HepG2 (cell line): ENCODE measurements around the gene FAM217B. TPM values are rescaled to one million over a fixed set of nuclear protein-coding genes. Genes with fewer than 3 reads are reported as not detected.

ENCODE experiments used
- ATAC-seq: fragments of 200-7000 bp; cut with Tn5 transposase; 3 replicates; pipeline ENCODE4 v1.9.1; 2020; ENCODE audit warnings: mild to moderate bottlenecking, moderate library complexity
- BruUV-seq: library from RNA; stranded (reverse); fragments of 400-500 nt; replicated peaks from 2 replicates; lab custom pipeline; 2021; lab: Mats Ljungman, UMichigan
- CTCF ChIA-PET: fragments of 300-600 bp; formaldehyde crosslinking; extraction: SDS; loops from one replicate; lab custom pipeline; 2021; ENCODE audit warnings: low total read pairs, inconsistent platforms, low intra/inter-chr PET ratio; lab: Yijun Ruan, JAX
- POLR2A ChIA-PET: fragments of 350-600 bp; sonication (Branson Sonifier 250); formaldehyde crosslinking; loops from one replicate; lab custom pipeline; 2020; ENCODE audit warnings: antibody characterized with exemption, inconsistent platforms; lab: Yijun Ruan, JAX
- DNase-seq: peaks from one replicate; pipeline ENCODE4 v3.0.0-alpha.2; 2015; ENCODE audit warnings: low spot score
- FAIRE-seq: peaks from 3 replicates; lab custom pipeline; 2011; peaks lifted over from hg19 to GRCh38; lab: Jason Lieb, UNC
- H2AFZ ChIP-seq: one replicate; pipeline ENCODE4 v1.6.1; 2011; ENCODE audit warnings: low read length, inconsistent platforms
- H3K27ac ChIP-seq: fragments of 300-600 bp; 3 replicates; pipeline ENCODE4 v1.8.0; 2011; ENCODE audit warnings: mixed run types, mild to moderate bottlenecking, mixed read lengths, low read length, inconsistent platforms; ENCODE audit not compliant: insufficient read depth; ENCODE audit errors: extremely low read length
- H3K27me3 ChIP-seq, 2 experiments: fragments of 200-600 bp in 1 of 2; 2 replicates in 1 of 2; 3 replicates in 1 of 2; pipeline versions ENCODE4 v1.6.0 to v1.8.0; 2011; ENCODE audit warnings: low read length in 2 of 2, mild to moderate bottlenecking in 2 of 2, moderate library complexity in 2 of 2, inconsistent platforms in 1 of 2; ENCODE audit not compliant: insufficient read depth in 2 of 2, control insufficient read depth in 1 of 2
- H3K36me3 ChIP-seq, 2 experiments: fragments of 200-600 bp in 1 of 2; replicated peaks in 1 of 2; 2 replicates in 1 of 2; 3 replicates in 1 of 2; pipeline versions ENCODE4 v1.5.1 to v1.8.0; 2011; ENCODE audit warnings: low read length in 2 of 2, inconsistent platforms in 1 of 2; ENCODE audit not compliant: insufficient read depth in 2 of 2, control insufficient read depth in 1 of 2
- H3K4me1 ChIP-seq: 2 replicates; pipeline ENCODE4 v1.5.1; 2012; ENCODE audit warnings: low read length, inconsistent platforms; ENCODE audit not compliant: insufficient read depth
- H3K4me2 ChIP-seq: 2 replicates; pipeline ENCODE4 v1.6.0; 2011; ENCODE audit warnings: low read depth, low read length, inconsistent platforms
- H3K4me3 ChIP-seq, 3 experiments: fragments of 200-600 bp in 1 of 3; sonication (generic), shearing (Covaris generic) in 1 of 3; replicated peaks in 1 of 3; 2 replicates each; pipeline ENCODE4 v1.5.1; 2011 to 2016; ENCODE audit warnings: low read length in 3 of 3, inconsistent platforms in 2 of 3, low read depth in 2 of 3, mild to moderate bottlenecking in 2 of 3, control low read depth in 1 of 3, mixed read lengths in 1 of 3; ENCODE audit not compliant: insufficient read depth in 1 of 3
- H3K79me2 ChIP-seq: one replicate; pipeline ENCODE4 v1.6.1; 2011; ENCODE audit warnings: low read length, inconsistent platforms; ENCODE audit not compliant: insufficient read depth
- H3K9ac ChIP-seq: 2 replicates; pipeline ENCODE4 v1.6.0; 2011; ENCODE audit warnings: mild to moderate bottlenecking, low read depth, low read length, inconsistent platforms; ENCODE audit not compliant: insufficient read depth
- H3K9me3 ChIP-seq: 2 replicates; pipeline ENCODE4 v1.5.1; 2012; ENCODE audit warnings: mild to moderate bottlenecking, low read length
- H4K20me1 ChIP-seq: 2 replicates; pipeline ENCODE4 v1.6.0; 2011; ENCODE audit warnings: inconsistent platforms, mild to moderate bottlenecking, low read length, moderate library complexity; ENCODE audit not compliant: insufficient read depth
- BORCS8-MEF2B ChIP-seq: sonication (generic); formaldehyde crosslinking; IDR thresholded peaks from 2 replicates; pipeline ENCODE4 v1.8.0; 2022; ENCODE audit warnings: mild to moderate bottlenecking, missing genetic modification reagents
- CEBPG ChIP-seq: IDR thresholded peaks from 2 replicates; pipeline ENCODE4 v1.6.1; 2016
- CENPBD1 ChIP-seq: sonication (generic); formaldehyde crosslinking; IDR thresholded peaks from 2 replicates; pipeline ENCODE4 v1.8.0; 2022; ENCODE audit warnings: missing genetic modification reagents, low read depth, mild to moderate bottlenecking, borderline replicate concordance
- CREM ChIP-seq, 2 experiments: sonication (generic) in 1 of 2; formaldehyde crosslinking in 1 of 2; IDR thresholded peaks; 2 replicates each; pipeline versions ENCODE4 v1.4.0 to v1.6.1; 2016 to 2020; ENCODE audit warnings: antibody characterized with exemption in 1 of 2, mild to moderate bottlenecking in 1 of 2, missing genetic modification reagents in 1 of 2
- EZH2 ChIP-seq: conservative IDR thresholded peaks from 2 replicates; pipeline ENCODE4 v1.6.1; 2012; ENCODE audit warnings: mild to moderate bottlenecking, low read depth, low read length, moderate library complexity
- JUNB ChIP-seq: sonication (generic); formaldehyde crosslinking; IDR thresholded peaks from 2 replicates; pipeline ENCODE4 v1.8.0; 2022; ENCODE audit warnings: missing genetic modification reagents, mild to moderate bottlenecking, borderline replicate concordance
- RERE ChIP-seq: IDR thresholded peaks from 2 replicates; pipeline ENCODE4 v1.6.1; 2016; ENCODE audit warnings: low read depth, missing genetic modification reagents, missing compliant biosample characterization
- RNF219 ChIP-seq: sonication (generic); formaldehyde crosslinking; IDR thresholded peaks from 2 replicates; pipeline ENCODE4 v1.5.0; 2020; ENCODE audit warnings: mild to moderate bottlenecking, missing genetic modification reagents
- TERF1 ChIP-seq: sonication (generic); formaldehyde crosslinking; IDR thresholded peaks from 2 replicates; pipeline ENCODE4 v1.8.0; 2022; ENCODE audit warnings: mild to moderate bottlenecking, missing genetic modification reagents, moderate library complexity
- ZBTB37 ChIP-seq: sonication (generic); formaldehyde crosslinking; IDR thresholded peaks from 2 replicates; pipeline ENCODE4 v1.4.0; 2020; ENCODE audit warnings: mild to moderate bottlenecking, missing genetic modification reagents
- ZFP41 ChIP-seq: sonication (generic); formaldehyde crosslinking; IDR thresholded peaks from 2 replicates; pipeline ENCODE4 v1.4.0; 2020; ENCODE audit warnings: mild to moderate bottlenecking, missing genetic modification reagents, borderline replicate concordance
- ZFX ChIP-seq: sonication (generic); formaldehyde crosslinking; IDR thresholded peaks from 2 replicates; pipeline ENCODE4 v1.4.0; 2020; ENCODE audit warnings: mild to moderate bottlenecking, low read depth, missing genetic modification reagents, moderate library complexity
- ZNF709 ChIP-seq: sonication (generic); formaldehyde crosslinking; IDR thresholded peaks from 2 replicates; pipeline ENCODE4 v1.5.0; 2020; ENCODE audit warnings: mild to moderate bottlenecking, missing genetic modification reagents
- WGBS: methylation state at CpG from one replicate; pipeline ENCODE4 v1.1.6; 2017; ENCODE audit warnings: low lambda C conversion rate; 5-methylcytosine and 5-hydroxymethylcytosine counted together
- in situ Hi-C: cut with HindIII; loops from 2 replicates; pipeline ENCODE4 v1.10.0; 2017; ENCODE audit warnings: low pct_unique_long_range_greater_than_20kb; ENCODE audit not compliant: extremely low pct_ligation_motif_present
- intact Hi-C: fragments of 100-400 bp; cut with micrococcal nuclease; formaldehyde crosslinking; loops from one replicate; pipeline ENCODE4 v1.10.0; 2022; ENCODE audit not compliant: unreplicated experiment
- polyA plus RNA-seq, 8 experiments: library from polyadenylated mRNA; depleted of rRNA in 3 of 8; stranded (reverse) in 7 of 8; unstranded in 1 of 8; fragments of >200 nt; fragmentation: Illumina TruSeq in 4 of 8; extraction: Trizol in 4 of 8; gene quantifications; 2 replicates each; pipeline versions ENCODE4 v1.2.1 to v1.2.3, GENCODE V29; 2011 to 2016; ENCODE audit warnings: low read depth in 4 of 8, missing spikeins in 1 of 8, mixed read lengths in 1 of 8; ENCODE audit not compliant: insufficient read depth in 1 of 8
- total RNA-seq, 5 experiments: library from RNA; depleted of rRNA; stranded (reverse); fragments of >200 nt; fragmentation: Illumina TruSeq; extraction: Trizol; gene quantifications; 2 replicates each; pipeline ENCODE4 v1.2.3, GENCODE V29; 2016; ENCODE audit warnings: low read depth in 1 of 5

Gene FAM217B
- total and polyA plus RNA-seq, 2 of the 13 experiments (the other 11 are each of a cell fraction or from before 2014, with no cell fraction given): 11.1 to 14.3 TPM

DNA sequence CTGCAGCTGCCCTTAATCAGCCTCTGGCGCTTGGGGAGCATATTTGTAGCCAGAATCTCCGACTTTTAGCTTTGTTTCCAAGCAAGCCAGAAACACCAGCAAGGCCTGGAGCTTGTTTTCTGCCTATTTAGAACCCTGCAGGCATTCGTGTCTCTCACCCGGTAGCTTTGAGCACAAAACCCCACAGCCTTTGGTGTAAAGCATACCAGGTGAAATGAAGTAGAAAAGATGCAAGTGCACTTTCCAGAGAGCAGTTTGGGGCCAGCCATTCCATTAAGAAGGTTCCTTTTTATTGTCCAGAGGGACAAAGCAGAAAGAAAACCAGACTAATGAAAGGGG, 736 bp downstream of the FAM217B start:
- H3K36me3 ChIP-seq: peaks cover 8 to 17% of the 10 kb centered on the region in 2 experiments; a peak in 4 of 5 replicates
- peak overlapping the region; percentile 90 for H3K27ac ChIP-seq
- peaks cover 29% of the 10 kb centered on the region for H3K4me1 ChIP-seq
- CTCF ChIA-PET: no interaction called here
- 0% methylated on average over 4 of the region's 4 CpGs for WGBS
- peak overlapping the region; percentile 77 to 91 (median 91) for H3K4me3 ChIP-seq
- peak overlapping the region; percentile 86 for H3K9ac ChIP-seq
- DNase-seq (no peak), FAIRE-seq (no peak), ATAC-seq (no peak; the same call in 2 of the 3 replicates)
- H3K27me3 ChIP-seq: no peaks in the 10 kb centered on the region; a peak in 1 of 5 replicates
- H4K20me1 ChIP-seq: no peaks in the 10 kb centered on the region
- in situ Hi-C loops: no loop called here
- H3K9me3 ChIP-seq: no peaks in the 10 kb centered on the region
- peaks cover 11% of the 10 kb centered on the region for H3K79me2 ChIP-seq
- BruUV-seq: no TSS peak
- peak overlapping the region; percentile 84 for H3K4me2 ChIP-seq
- POLR2A ChIA-PET: interaction anchor here (0.8 to 2.1 kb wide), 5 partner anchors 8 to 19 kb away, joined by 4 to 14 read pairs (median 6); no protein-coding TSS in a partner anchor
- peak overlapping the region; percentile 86 for H2AFZ ChIP-seq
- intact Hi-C loops: no loop called here
- peak; percentile 10; the same call in 1 of the 2 replicates for TF ChIP-seq BORCS8-MEF2B (CRISPR knock-in tag)
- TF ChIP-seq TERF1: 0 out of 2 replicates have a peak, but pooled peaks have one; percentile 36
- TF ChIP-seq CEBPG (CRISPR knock-in tag): no peak
- TF ChIP-seq CREM (IDR thresholded peaks at IDR 0.05): peak; percentile 39; the same call in 1 of the 2 replicates
- TF ChIP-seq CREM (CRISPR knock-in tag; IDR thresholded peaks at IDR 0.05): no peak
- no peak for TF ChIP-seq RNF219 (CRISPR knock-in tag)
- TF ChIP-seq ZFX (CRISPR knock-in tag): peak; percentile 5; the same call in 1 of the 2 replicates
- no peak for TF ChIP-seq JUNB (CRISPR knock-in tag)
- no peak for TF ChIP-seq EZH2
- TF ChIP-seq CENPBD1 (CRISPR knock-in tag): no peak
- 0 out of 2 replicates have a peak, but pooled peaks have one; percentile 30 for TF ChIP-seq ZBTB37 (CRISPR knock-in tag)
- TF ChIP-seq RERE (CRISPR knock-in tag): no peak
- no peak for TF ChIP-seq ZNF709 (CRISPR knock-in tag)
- TF ChIP-seq ZFP41: no peak
